GDM1 (cell line): ENCODE data around the gene TFEB.

ENCODE experiments used
- DNase-seq: peaks from one replicate; lab custom pipeline; 2025; lab: John Stamatoyannopoulos, UW

TFEB gene

GRCh38 chr6:41722969-41723529 lies 12.4 kb downstream of the TFEB start:
- DNase-seq: no peak

GRCh38 chr6:41721414-41721813 lies 14.0 kb downstream of the TFEB start:
- no peak for DNase-seq

GRCh38 chr6:41720783-41721182 lies 14.6 kb downstream of the TFEB start:
- DNase-seq: no peak

GRCh38 chr6:41720262-41720620 lies 15.2 kb downstream of the TFEB start:
- no peak for DNase-seq

- no peak for DNase-seq
Measured at GRCh38 chr6:41719436-41720261, 15.8 kb downstream of the TFEB start.

GRCh38 chr6:41718828-41719227 lies 16.6 kb downstream of the TFEB start:
- DNase-seq: no peak

- DNase-seq: no peak
Measured at GRCh38 chr6:41717392-41717736, 18.0 kb downstream of the TFEB start.

- no peak for DNase-seq
Measured at GRCh38 chr6:41716516-41717391, 18.7 kb downstream of the TFEB start.

GRCh38 chr6:41715795-41716515 lies 19.5 kb downstream of the TFEB start:
- DNase-seq: no peak

- DNase-seq: no peak
Measured at GRCh38 chr6:41714556-41715273, 20.7 kb downstream of the TFEB start.

- no peak for DNase-seq
Measured at GRCh38 chr6:41713650-41714291, 21.6 kb downstream of the TFEB start.

GRCh38 chr6:41713159-41713649 lies 22.2 kb downstream of the TFEB start:
- DNase-seq: no peak

GRCh38 chr6:41712651-41713103 lies 22.7 kb downstream of the TFEB start:
- no peak for DNase-seq

- DNase-seq: no peak
Measured at GRCh38 chr6:41711323-41712038, 23.9 kb downstream of the TFEB start.

- no peak for DNase-seq
Measured at GRCh38 chr6:41709375-41709774, 26.0 kb downstream of the TFEB start.

GRCh38 chr6:41708856-41709255 lies 26.6 kb downstream of the TFEB start:
- DNase-seq: no peak

- DNase-seq: peak; percentile 64
Measured at GRCh38 chr6:41707565-41708200, 27.7 kb downstream of the TFEB start.

GRCh38 chr6:41706876-41707564 lies 28.4 kb downstream of the TFEB start:
- no peak for DNase-seq
